Testis (tissue), 2 donors: ENCODE data around the gene GGTLC1.

Experiments
- POLR2A ChIP-seq: fragments of 450-650 bp; IDR thresholded peaks from one replicate; pipeline ENCODE4 v1.6.1; 2017; ENCODE audit warnings: antibody characterized with exemption, mild to moderate bottlenecking, moderate library complexity
- TF ChIP-seq, protein P1 (sequence below), 3 experiments: fragments of 450-650 bp in 2 of 3; fragments of 200-600 bp in 1 of 3; sonication (generic) in 1 of 3; IDR thresholded peaks; one replicate each; pipeline ENCODE4 v1.5.1; 2016 to 2019; ENCODE audit warnings: antibody characterized with exemption in 3 of 3, mild to moderate bottlenecking in 2 of 3, moderate library complexity in 1 of 3

DNA sequence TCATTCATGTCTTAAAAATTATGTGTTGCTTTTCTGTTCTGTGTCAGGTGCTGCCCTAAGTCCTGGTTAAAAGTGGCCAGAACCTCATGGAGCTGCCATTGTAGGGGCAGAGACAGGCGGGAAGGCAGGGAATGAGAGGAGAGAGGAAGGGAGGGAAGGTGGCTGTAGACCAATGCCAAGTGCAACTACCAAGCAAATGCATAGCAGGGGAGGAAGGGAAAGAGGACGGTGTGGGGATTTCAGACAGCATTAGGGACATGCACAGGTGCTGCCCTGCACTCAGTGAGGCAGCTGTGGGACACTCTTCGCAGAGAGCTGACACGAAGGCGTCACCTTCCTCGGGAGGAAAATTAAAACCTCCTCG is 21.0 kb downstream of the GGTLC1 start:
- TF ChIP-seq, protein P1, sequence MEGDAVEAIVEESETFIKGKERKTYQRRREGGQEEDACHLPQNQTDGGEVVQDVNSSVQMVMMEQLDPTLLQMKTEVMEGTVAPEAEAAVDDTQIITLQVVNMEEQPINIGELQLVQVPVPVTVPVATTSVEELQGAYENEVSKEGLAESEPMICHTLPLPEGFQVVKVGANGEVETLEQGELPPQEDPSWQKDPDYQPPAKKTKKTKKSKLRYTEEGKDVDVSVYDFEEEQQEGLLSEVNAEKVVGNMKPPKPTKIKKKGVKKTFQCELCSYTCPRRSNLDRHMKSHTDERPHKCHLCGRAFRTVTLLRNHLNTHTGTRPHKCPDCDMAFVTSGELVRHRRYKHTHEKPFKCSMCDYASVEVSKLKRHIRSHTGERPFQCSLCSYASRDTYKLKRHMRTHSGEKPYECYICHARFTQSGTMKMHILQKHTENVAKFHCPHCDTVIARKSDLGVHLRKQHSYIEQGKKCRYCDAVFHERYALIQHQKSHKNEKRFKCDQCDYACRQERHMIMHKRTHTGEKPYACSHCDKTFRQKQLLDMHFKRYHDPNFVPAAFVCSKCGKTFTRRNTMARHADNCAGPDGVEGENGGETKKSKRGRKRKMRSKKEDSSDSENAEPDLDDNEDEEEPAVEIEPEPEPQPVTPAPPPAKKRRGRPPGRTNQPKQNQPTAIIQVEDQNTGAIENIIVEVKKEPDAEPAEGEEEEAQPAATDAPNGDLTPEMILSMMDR (IDR thresholded peaks at IDR 0.05), result no peak
- TF ChIP-seq POLR2A, result no peak
